Natural killer cell (primary cell): ENCODE results near the gene KRT76. TPM values are rescaled to one million over a fixed set of nuclear protein-coding genes. Genes with fewer than 3 reads are reported as not detected.

ENCODE experiments used
- ATAC-seq, 3 donors: fragments of 150-1000 bp in 2 of 3; fragments of 200-7000 bp in 1 of 3; cut with Tn5 transposase; 1 replicate in 1 of 3; 2 replicates in 2 of 3; pipeline ENCODE4 v1.10.0; 2021; ENCODE audit warnings: mild to moderate bottlenecking in 2 of 3, moderate library complexity in 2 of 3
- DNase-seq, 2 donors: peaks; one replicate each; pipeline versions ENCODE4 v3.0.0 to v3.0.0-alpha.2; 2013 to 2021; ENCODE audit warnings: mixed read lengths in 1 of 2
- H3K27ac ChIP-seq: one replicate; pipeline ENCODE4 v1.5.1; 2013; ENCODE audit warnings: mild to moderate bottlenecking, low read length
- H3K27me3 ChIP-seq: one replicate; pipeline ENCODE4 v1.6.1; 2013; ENCODE audit warnings: low read length; ENCODE audit not compliant: control insufficient read depth, insufficient read depth
- H3K36me3 ChIP-seq: one replicate; pipeline ENCODE4 v1.6.1; 2013; ENCODE audit warnings: low read length; ENCODE audit not compliant: control insufficient read depth, insufficient read depth
- H3K4me1 ChIP-seq: one replicate; pipeline ENCODE4 v1.6.1; 2013; ENCODE audit warnings: low read length; ENCODE audit not compliant: control insufficient read depth, insufficient read depth
- H3K4me3 ChIP-seq: one replicate; pipeline ENCODE4 v1.5.1; 2013; ENCODE audit warnings: low read length
- H3K9me3 ChIP-seq: one replicate; pipeline ENCODE4 v1.6.1; 2013; ENCODE audit warnings: low read length; ENCODE audit not compliant: control insufficient read depth, insufficient read depth
- H3K27ac Mint-ChIP-seq, 2 donors: one replicate each; pipeline ENCODE4 v1.8.0; 2022; ENCODE audit warnings: mild to moderate bottlenecking in 2 of 2, mixed read lengths in 2 of 2, moderate library complexity in 1 of 2
- H3K27me3 Mint-ChIP-seq, 2 donors: one replicate each; pipeline ENCODE4 v1.8.0; 2022; ENCODE audit warnings: low read depth in 2 of 2, mixed read lengths in 2 of 2
- H3K36me3 Mint-ChIP-seq: one replicate; pipeline ENCODE4 v1.8.0; 2022; ENCODE audit warnings: mixed read lengths
- H3K4me1 Mint-ChIP-seq, 2 donors: one replicate each; pipeline ENCODE4 v1.8.0; 2022; ENCODE audit warnings: mixed read lengths in 2 of 2
- H3K4me3 Mint-ChIP-seq: one replicate; pipeline ENCODE4 v1.8.0; 2022; ENCODE audit warnings: mild to moderate bottlenecking, moderate library complexity, mixed read lengths
- H3K9me3 Mint-ChIP-seq, 2 donors: one replicate each; pipeline ENCODE4 v1.8.0; 2022; ENCODE audit warnings: mixed read lengths in 2 of 2
- CTCF ChIP-seq: fragments of 200-600 bp; IDR thresholded peaks from one replicate; pipeline ENCODE4 v1.8.0; 2022; ENCODE audit warnings: antibody characterized with exemption
- WGBS: methylation state at CpG from one replicate; pipeline ENCODE4 v1.1.7; 2013; ENCODE audit warnings: missing lambda C conversion rate; ENCODE audit not compliant: insufficient coverage; 5-methylcytosine and 5-hydroxymethylcytosine counted together
- intact Hi-C: fragments of 100-400 bp; cut with micrococcal nuclease; formaldehyde crosslinking; loops from one replicate; pipeline ENCODE4 v1.14.2; 2022
- total RNA-seq, 4 donors: library from RNA; stranded (reverse); fragments of 120-200 nt in 1 of 4; gene quantifications; one replicate each; pipeline versions ENCODE4 v1.2.3 to v1.2.4, GENCODE V29; 2013 to 2022

Gene KRT76
- total RNA-seq, 3 donors from 2014 or later (not counting 1 experiment from before 2014, with no cell fraction given) = not detected

- no peak for TF ChIP-seq CTCF
- H3K4me3 ChIP-seq = no peak overlapping the region
- DNase-seq (no peak), ATAC-seq (no peak)
- H3K4me1 ChIP-seq = no peaks in the 10 kb centered on the region
- H3K9me3 Mint-ChIP-seq = no peaks in the 10 kb centered on the region
- H3K4me3 Mint-ChIP-seq = no peak overlapping the region
- H3K4me1 Mint-ChIP-seq = no peaks in the 10 kb centered on the region
- H3K9me3 ChIP-seq = no peaks in the 10 kb centered on the region
- H3K27ac Mint-ChIP-seq = no peak overlapping the region
- H3K36me3 Mint-ChIP-seq = no peaks in the 10 kb centered on the region
- WGBS = 66% methylated on average over 1 of the region's 1 CpG
- H3K27me3 Mint-ChIP-seq = peaks cover 0 to 3% of the 10 kb centered on the region in 2 donors
- H3K27me3 ChIP-seq = no peaks in the 10 kb centered on the region
- intact Hi-C loops = no loop called here
- no peak overlapping the region for H3K27ac ChIP-seq
- no peaks in the 10 kb centered on the region for H3K36me3 ChIP-seq
Observed at GRCh38 chr12:52805000-52805399, 27.9 kb upstream of the KRT76 start.

GRCh38 chr12:52802442-52802841 lies 25.3 kb upstream of the KRT76 start:
- intact Hi-C loops = no loop called here
- 69% methylated on average over 6 of the region's 6 CpGs for WGBS
- Mint-ChIP-seq H3K27ac (no peak overlapping the region), H3K4me3 (no peak overlapping the region), H3K4me1 (no peaks in the 10 kb centered on the region), H3K9me3 (no peaks in the 10 kb centered on the region), H3K27me3 (peaks cover 0 to 6% of the 10 kb centered on the region in 2 donors), H3K36me3 (no peaks in the 10 kb centered on the region)
- DNase-seq (no peak), ATAC-seq (no peak)
- H3K4me1 ChIP-seq = no peaks in the 10 kb centered on the region
- H3K9me3 ChIP-seq = no peaks in the 10 kb centered on the region
- H3K4me3 ChIP-seq = no peak overlapping the region
- no peaks in the 10 kb centered on the region for H3K36me3 ChIP-seq
- no peak overlapping the region for H3K27ac ChIP-seq
- no peaks in the 10 kb centered on the region for H3K27me3 ChIP-seq
- TF ChIP-seq CTCF = no peak

GRCh38 chr12:52801773-52802172 lies 24.6 kb upstream of the KRT76 start:
- no peaks in the 10 kb centered on the region for H3K36me3 ChIP-seq
- whole genome bisulfite sequencing = 71% methylated on average over 3 of the region's 3 CpGs
- H3K4me1 ChIP-seq = no peaks in the 10 kb centered on the region
- H3K9me3 Mint-ChIP-seq = no peaks in the 10 kb centered on the region
- intact Hi-C loops = no loop called here
- H3K36me3 Mint-ChIP-seq = no peaks in the 10 kb centered on the region
- no peak for TF ChIP-seq CTCF
- no peak overlapping the region for H3K4me3 Mint-ChIP-seq
- peaks cover 0 to 4% of the 10 kb centered on the region in 2 donors for H3K27me3 Mint-ChIP-seq
- no peaks in the 10 kb centered on the region for H3K4me1 Mint-ChIP-seq
- no peaks in the 10 kb centered on the region for H3K27me3 ChIP-seq
- no peak overlapping the region for H3K27ac Mint-ChIP-seq
- no peaks in the 10 kb centered on the region for H3K9me3 ChIP-seq
- H3K27ac ChIP-seq = no peak overlapping the region
- ATAC-seq = no peak
- no peak for DNase-seq
- no peak overlapping the region for H3K4me3 ChIP-seq

GRCh38 chr12:52800259-52800917 lies 23.2 kb upstream of the KRT76 start:
- no peak for ATAC-seq
- Histone ChIP-seq H3K27ac (no peak overlapping the region), H3K4me3 (no peak overlapping the region), H3K9me3 (no peaks in the 10 kb centered on the region), H3K36me3 (no peaks in the 10 kb centered on the region), H3K27me3 (no peaks in the 10 kb centered on the region), H3K4me1 (no peaks in the 10 kb centered on the region)
- no peaks in the 10 kb centered on the region for H3K4me1 Mint-ChIP-seq
- peaks cover 0 to 3% of the 10 kb centered on the region in 2 donors for H3K27me3 Mint-ChIP-seq
- intact Hi-C loops = no loop called here
- no peak for DNase-seq
- H3K27ac Mint-ChIP-seq = no peak overlapping the region
- WGBS = 78% methylated on average over 1 of the region's 1 CpG
- no peaks in the 10 kb centered on the region for H3K36me3 Mint-ChIP-seq
- H3K9me3 Mint-ChIP-seq = no peaks in the 10 kb centered on the region
- TF ChIP-seq CTCF = no peak
- no peak overlapping the region for H3K4me3 Mint-ChIP-seq
